ENCODE data around the gene ITGB1.

The ITGB1 gene

DNA sequence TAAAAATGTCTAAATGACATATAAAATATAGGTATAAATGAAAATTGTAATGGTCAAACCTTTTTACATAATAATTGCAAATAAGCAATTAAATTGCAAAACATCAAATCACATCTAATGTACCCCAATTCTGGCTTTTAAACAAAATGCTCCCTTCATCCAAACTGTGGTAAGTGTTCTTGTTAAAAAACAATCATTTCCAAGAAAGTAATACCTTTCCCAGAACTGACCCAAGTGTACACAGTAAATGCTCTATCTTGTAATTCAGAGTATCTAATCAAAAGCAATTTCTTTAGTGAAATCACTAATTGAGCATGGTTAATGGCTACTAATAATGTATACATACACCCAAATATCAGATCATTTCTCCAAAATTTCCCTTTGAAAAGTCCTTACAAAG is 28.0 kb downstream of the ITGB1 start:
- Histone ChIP-seq H3K14ac (ENCODE audit: low read length) (no peak overlapping the region), H2BK12ac (ENCODE audit: low read length) (no peak overlapping the region), H3K23ac (ENCODE audit: low read depth, low read length, poor library complexity) (no peak overlapping the region), H3K4me1 (ENCODE audit: control insufficient read depth in 2 of 2, insufficient read depth in 1 of 2, low read depth in 1 of 2, low read length in 2 of 2) (peaks cover 0 to under 1% of the 10 kb centered on the region in 2 donors), H3K27ac (replicated peaks; ENCODE audit: low read length) (no peak overlapping the region), H3K9ac (ENCODE audit: low read depth, low read length, poor library complexity) (no peak overlapping the region), H2BK120ac (ENCODE audit: low read depth, low read length) (no peak overlapping the region), H2AK5ac (ENCODE audit: low read depth, low read length) (no peak overlapping the region), H3K4ac (ENCODE audit: low read length) (no peak overlapping the region), H3K4me2 (ENCODE audit: insufficient read depth, low read length, poor library complexity, severe bottlenecking) (no peak overlapping the region), H3K36me3 (replicated peaks in 1 of 2; ENCODE audit: control insufficient read depth in 2 of 2, insufficient read depth in 2 of 2, low read length in 2 of 2) (peaks cover 16 to 100% of the 10 kb centered on the region in 2 donors), H3K18ac (ENCODE audit: low read length) (no peak overlapping the region), H4K8ac (ENCODE audit: low read depth, low read length) (no peak overlapping the region), H2BK5ac (ENCODE audit: low read length) (no peak overlapping the region), H2BK15ac (ENCODE audit: low read length) (no peak overlapping the region), H3K4me3 (ENCODE audit: low read length in 2 of 2) (no peak overlapping the region), H3K79me1 (ENCODE audit: low read depth, low read length) (peaks cover 1% of the 10 kb centered on the region), H4K91ac (ENCODE audit: low read depth, low read length, poor library complexity) (no peak overlapping the region), H2AFZ (ENCODE audit: low read length) (no peak overlapping the region), H3K9me3 (replicated peaks in 1 of 2; ENCODE audit: control insufficient read depth in 2 of 2, insufficient read depth in 1 of 2, low read depth in 1 of 2, low read length in 2 of 2) (peaks cover 2 to 23% of the 10 kb centered on the region in 2 donors), H3K27me3 (ENCODE audit: control insufficient read depth in 3 of 3, insufficient read depth in 3 of 3, low read depth in 1 of 3, low read length in 3 of 3) (no peaks in the 10 kb centered on the region)
- DNase-seq (ENCODE audit: low spot score), result no peak

DNA sequence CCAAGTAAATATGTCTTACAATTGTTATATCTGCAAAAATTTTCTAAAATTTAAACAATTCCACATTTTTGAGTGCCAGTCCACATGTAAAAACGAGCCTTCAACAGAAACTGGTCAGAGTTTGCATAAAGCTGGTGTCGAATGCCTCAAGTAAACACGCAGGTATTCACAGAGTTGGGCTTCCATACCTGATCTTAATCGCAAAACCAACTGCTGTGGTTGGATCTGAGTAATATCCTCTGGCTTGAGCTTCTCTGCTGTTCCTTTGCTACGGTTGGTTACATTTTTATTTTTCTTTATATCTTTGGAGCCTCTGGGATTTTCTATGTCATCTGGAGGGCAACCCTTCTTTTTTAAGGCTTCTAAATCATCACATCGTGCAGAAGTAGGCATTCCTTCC is 28.4 kb downstream of the ITGB1 start:
- H2AK5ac ChIP-seq (ENCODE audit: low read depth, low read length), result no peak overlapping the region
- H3K14ac ChIP-seq (ENCODE audit: low read length), result no peak overlapping the region
- H3K4me3 ChIP-seq (ENCODE audit: low read length in 2 of 2), result no peak overlapping the region
- H3K4ac ChIP-seq (ENCODE audit: low read length), result no peak overlapping the region
- H2BK5ac ChIP-seq (ENCODE audit: low read length), result no peak overlapping the region
- no peak overlapping the region for H2BK15ac ChIP-seq (ENCODE audit: low read length)
- H3K79me1 ChIP-seq (ENCODE audit: low read depth, low read length), result peaks cover 1% of the 10 kb centered on the region
- no peak overlapping the region for H3K18ac ChIP-seq (ENCODE audit: low read length)
- H3K27me3 ChIP-seq (ENCODE audit: control insufficient read depth in 3 of 3, insufficient read depth in 3 of 3, low read depth in 1 of 3, low read length in 3 of 3), result no peaks in the 10 kb centered on the region
- no peaks in the 10 kb centered on the region for H3K4me1 ChIP-seq (ENCODE audit: control insufficient read depth in 2 of 2, insufficient read depth in 1 of 2, low read depth in 1 of 2, low read length in 2 of 2)
- H4K8ac ChIP-seq (ENCODE audit: low read depth, low read length), result no peak overlapping the region
- H3K23ac ChIP-seq (ENCODE audit: low read depth, low read length, poor library complexity), result no peak overlapping the region
- H2BK120ac ChIP-seq (ENCODE audit: low read depth, low read length), result no peak overlapping the region
- no peak for DNase-seq (ENCODE audit: low spot score)
- H3K27ac ChIP-seq (replicated peaks; ENCODE audit: low read length), result no peak overlapping the region
- no peak overlapping the region for H2AFZ ChIP-seq (ENCODE audit: low read length)
- peaks cover 2 to 23% of the 10 kb centered on the region in 2 donors for H3K9me3 ChIP-seq (replicated peaks in 1 of 2; ENCODE audit: control insufficient read depth in 2 of 2, insufficient read depth in 1 of 2, low read depth in 1 of 2, low read length in 2 of 2)
- no peak overlapping the region for H3K9ac ChIP-seq (ENCODE audit: low read depth, low read length, poor library complexity)
- H3K36me3 ChIP-seq (replicated peaks in 1 of 2; ENCODE audit: control insufficient read depth in 2 of 2, insufficient read depth in 2 of 2, low read length in 2 of 2), result peaks cover 16 to 100% of the 10 kb centered on the region in 2 donors
- H3K4me2 ChIP-seq (ENCODE audit: insufficient read depth, low read length, poor library complexity, severe bottlenecking), result no peak overlapping the region
- H2BK12ac ChIP-seq (ENCODE audit: low read length), result no peak overlapping the region
- H4K91ac ChIP-seq (ENCODE audit: low read depth, low read length, poor library complexity), result no peak overlapping the region
- WGBS, 2 donors (ENCODE audit: extremely low coverage in 2 of 2, insufficient read length in 2 of 2, insufficient replicate concordance in 1 of 2), result no CpG with 5 or more reads among the region's 6 CpGs

DNA sequence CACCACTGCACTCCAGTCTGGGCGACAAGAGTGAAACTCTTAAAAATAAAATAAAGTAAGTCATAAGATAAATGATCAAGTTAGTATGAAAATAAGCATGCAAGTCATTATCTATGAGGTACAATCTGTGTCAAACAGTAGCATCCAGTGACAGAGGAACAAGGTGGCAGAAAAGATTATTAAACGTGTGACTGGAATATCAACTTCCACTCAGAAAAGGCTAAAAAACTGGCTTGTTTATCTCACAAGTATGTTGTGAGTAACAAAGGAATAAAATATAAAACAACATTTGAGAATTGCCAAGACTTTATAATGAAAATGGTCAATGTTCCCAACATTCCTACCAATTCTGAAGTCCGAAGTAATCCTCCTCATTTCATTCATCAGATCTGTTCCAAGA is 30.3 kb downstream of the ITGB1 start:
- H2BK12ac ChIP-seq (ENCODE audit: low read length), result no peak overlapping the region
- no peak overlapping the region for H2BK15ac ChIP-seq (ENCODE audit: low read length)
- no peak overlapping the region for H2BK5ac ChIP-seq (ENCODE audit: low read length)
- H3K18ac ChIP-seq (ENCODE audit: low read length), result no peak overlapping the region
- H3K23ac ChIP-seq (ENCODE audit: low read depth, low read length, poor library complexity), result no peak overlapping the region
- H3K36me3 ChIP-seq (replicated peaks in 1 of 2; ENCODE audit: control insufficient read depth in 2 of 2, insufficient read depth in 2 of 2, low read length in 2 of 2), result peaks cover 22 to 100% of the 10 kb centered on the region in 2 donors
- H2BK120ac ChIP-seq (ENCODE audit: low read depth, low read length), result no peak overlapping the region
- no peak overlapping the region for H3K4ac ChIP-seq (ENCODE audit: low read length)
- peaks cover 1% of the 10 kb centered on the region for H3K79me1 ChIP-seq (ENCODE audit: low read depth, low read length)
- no peak overlapping the region for H4K8ac ChIP-seq (ENCODE audit: low read depth, low read length)
- no peaks in the 10 kb centered on the region for H3K27me3 ChIP-seq (ENCODE audit: control insufficient read depth in 3 of 3, insufficient read depth in 3 of 3, low read depth in 1 of 3, low read length in 3 of 3)
- no peak overlapping the region for H3K14ac ChIP-seq (ENCODE audit: low read length)
- no CpG with 5 or more reads among the region's 3 CpGs for WGBS, 2 donors (ENCODE audit: extremely low coverage in 2 of 2, insufficient read length in 2 of 2, insufficient replicate concordance in 1 of 2)
- H3K9me3 ChIP-seq (replicated peaks in 1 of 2; ENCODE audit: control insufficient read depth in 2 of 2, insufficient read depth in 1 of 2, low read depth in 1 of 2, low read length in 2 of 2), result peaks cover 2 to 23% of the 10 kb centered on the region in 2 donors
- H3K4me2 ChIP-seq (ENCODE audit: insufficient read depth, low read length, poor library complexity, severe bottlenecking), result no peak overlapping the region
- no peak overlapping the region for H2AK5ac ChIP-seq (ENCODE audit: low read depth, low read length)
- H2AFZ ChIP-seq (ENCODE audit: low read length), result no peak overlapping the region
- DNase-seq (ENCODE audit: low spot score), result no peak
- no peak overlapping the region for H3K27ac ChIP-seq (replicated peaks; ENCODE audit: low read length)
- H4K91ac ChIP-seq (ENCODE audit: low read depth, low read length, poor library complexity), result no peak overlapping the region
- no peak overlapping the region for H3K9ac ChIP-seq (ENCODE audit: low read depth, low read length, poor library complexity)
- peaks cover 0 to 1% of the 10 kb centered on the region in 2 donors for H3K4me1 ChIP-seq (ENCODE audit: control insufficient read depth in 2 of 2, insufficient read depth in 1 of 2, low read depth in 1 of 2, low read length in 2 of 2)
- no peak overlapping the region for H3K4me3 ChIP-seq (ENCODE audit: low read length in 2 of 2)

DNA sequence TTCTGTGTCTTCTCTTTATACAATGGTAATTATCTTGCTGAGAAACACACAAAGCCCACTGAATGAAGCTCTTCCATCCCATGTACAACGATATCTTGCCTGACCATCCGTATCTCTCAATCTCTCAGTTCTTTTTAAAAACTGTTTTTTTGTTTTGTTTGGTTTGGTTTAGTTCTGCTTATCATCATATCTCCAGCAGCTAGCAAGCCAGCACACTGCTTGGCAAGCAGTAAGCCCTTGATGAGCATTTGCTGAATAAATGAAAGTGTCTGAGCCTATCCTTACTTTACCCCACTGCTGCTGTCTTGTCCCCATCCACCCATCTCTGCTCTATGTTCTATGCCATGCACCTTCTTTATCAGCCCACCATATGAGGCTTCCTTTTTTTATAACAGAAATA is 34.2 kb downstream of the ITGB1 start:
- no peak overlapping the region for H3K4ac ChIP-seq (ENCODE audit: low read length)
- no peak overlapping the region for H4K8ac ChIP-seq (ENCODE audit: low read depth, low read length)
- H3K4me1 ChIP-seq (ENCODE audit: control insufficient read depth in 2 of 2, insufficient read depth in 1 of 2, low read depth in 1 of 2, low read length in 2 of 2), result peaks cover 0 to 1% of the 10 kb centered on the region in 2 donors
- DNase-seq (ENCODE audit: low spot score), result no peak
- H3K4me3 ChIP-seq (ENCODE audit: low read length in 2 of 2), result no peak overlapping the region
- H2BK15ac ChIP-seq (ENCODE audit: low read length), result no peak overlapping the region
- H3K27ac ChIP-seq (replicated peaks; ENCODE audit: low read length), result no peak overlapping the region
- H3K18ac ChIP-seq (ENCODE audit: low read length), result no peak overlapping the region
- no peak overlapping the region for H2BK5ac ChIP-seq (ENCODE audit: low read length)
- H2BK120ac ChIP-seq (ENCODE audit: low read depth, low read length), result no peak overlapping the region
- WGBS, 2 donors (ENCODE audit: extremely low coverage in 2 of 2, insufficient read length in 2 of 2, insufficient replicate concordance in 1 of 2), result no CpG with 5 or more reads among the region's 2 CpGs
- no peak overlapping the region for H2BK12ac ChIP-seq (ENCODE audit: low read length)
- peaks cover 2 to 24% of the 10 kb centered on the region in 2 donors for H3K9me3 ChIP-seq (replicated peaks in 1 of 2; ENCODE audit: control insufficient read depth in 2 of 2, insufficient read depth in 1 of 2, low read depth in 1 of 2, low read length in 2 of 2)
- no peak overlapping the region for H4K91ac ChIP-seq (ENCODE audit: low read depth, low read length, poor library complexity)
- H3K23ac ChIP-seq (ENCODE audit: low read depth, low read length, poor library complexity), result no peak overlapping the region
- no peak overlapping the region for H3K9ac ChIP-seq (ENCODE audit: low read depth, low read length, poor library complexity)
- H3K27me3 ChIP-seq (ENCODE audit: control insufficient read depth in 3 of 3, insufficient read depth in 3 of 3, low read depth in 1 of 3, low read length in 3 of 3), result no peaks in the 10 kb centered on the region
- no peak overlapping the region for H2AK5ac ChIP-seq (ENCODE audit: low read depth, low read length)
- H3K36me3 ChIP-seq (replicated peaks in 1 of 2; ENCODE audit: control insufficient read depth in 2 of 2, insufficient read depth in 2 of 2, low read length in 2 of 2), result peaks cover 27 to 100% of the 10 kb centered on the region in 2 donors
- H3K4me2 ChIP-seq (ENCODE audit: insufficient read depth, low read length, poor library complexity, severe bottlenecking), result no peak overlapping the region
- H2AFZ ChIP-seq (ENCODE audit: low read length), result no peak overlapping the region
- no peak overlapping the region for H3K14ac ChIP-seq (ENCODE audit: low read length)
- H3K79me1 ChIP-seq (ENCODE audit: low read depth, low read length), result peaks cover 1% of the 10 kb centered on the region
